ENCODE results near the gene NRIP3.
"Not testable (repeated sequence)": the region's sequence is repeated elsewhere in the genome, so short reads cannot be mapped to it uniquely, and the experiment has no call there.

NRIP3 gene

GRCh38 chr11:8998017-8998416 is 5.8 kb downstream of the NRIP3 start:
- H3K4me3 ChIP-seq (replicated peaks in 1 of 2; ENCODE audit: low read depth in 2 of 2, low read length in 2 of 2): no peak overlapping the region
- TF ChIP-seq CTCF (IDR thresholded peaks at IDR 0.05; ENCODE audit: low read depth, low read length): no peak
- DNase-seq (ENCODE audit: low read depth in 2 of 2): no peak

- H3K4me3 ChIP-seq (replicated peaks in 1 of 2; ENCODE audit: low read depth in 2 of 2, low read length in 2 of 2): no peak overlapping the region
- DNase-seq (ENCODE audit: low read depth in 2 of 2): no peak
- TF ChIP-seq CTCF (IDR thresholded peaks at IDR 0.05; ENCODE audit: low read depth, low read length): no peak
Observed at GRCh38 chr11:8997451-8997850, 6.3 kb downstream of the NRIP3 start.

- H3K4me3 ChIP-seq (replicated peaks in 1 of 2; ENCODE audit: low read depth in 2 of 2, low read length in 2 of 2): no peak overlapping the region
- no peak for TF ChIP-seq CTCF (IDR thresholded peaks at IDR 0.05; ENCODE audit: low read depth, low read length)
- peak; percentile 33 to 58 for DNase-seq (ENCODE audit: low read depth in 2 of 2)
Observed at GRCh38 chr11:8989453-8989852, 14.3 kb downstream of the NRIP3 start.

- DNase-seq (ENCODE audit: low read depth in 2 of 2): peak in 1 of 2 donors; percentile 43
- no peak for TF ChIP-seq CTCF (IDR thresholded peaks at IDR 0.05; ENCODE audit: low read depth, low read length)
Observed at GRCh38 chr11:8988329-8989234, 15.2 kb downstream of the NRIP3 start.

GRCh38 chr11:8987446-8987845 is 16.4 kb downstream of the NRIP3 start:
- TF ChIP-seq CTCF (IDR thresholded peaks at IDR 0.05; ENCODE audit: low read depth, low read length): no peak
- no peak for DNase-seq (ENCODE audit: low read depth in 2 of 2)
- no peak overlapping the region for H3K4me3 ChIP-seq (replicated peaks in 1 of 2; ENCODE audit: low read depth in 2 of 2, low read length in 2 of 2)

More at GRCh38 chr11:8988329-8989234, 15.2 kb downstream of the NRIP3 start:
- no peak overlapping the region for H3K4me3 ChIP-seq (replicated peaks in 1 of 2; ENCODE audit: low read depth in 2 of 2, low read length in 2 of 2)

- not testable (repeated sequence) for DNase-seq (ENCODE audit: low read depth in 2 of 2); H3K4me3 ChIP-seq (replicated peaks in 1 of 2; ENCODE audit: low read depth in 2 of 2, low read length in 2 of 2)
Observed at GRCh38 chr11:8986772-8987171, 17.0 kb downstream of the NRIP3 start.

- H3K4me3 ChIP-seq (replicated peaks in 1 of 2; ENCODE audit: low read depth in 2 of 2, low read length in 2 of 2): no peak overlapping the region
- DNase-seq (ENCODE audit: low read depth in 2 of 2): no peak
- TF ChIP-seq CTCF (IDR thresholded peaks at IDR 0.05; ENCODE audit: low read depth, low read length): no peak
Observed at GRCh38 chr11:8985462-8985861, 18.3 kb downstream of the NRIP3 start.
